Trophoblast cell (in vitro differentiated cells and primary cell): ENCODE results near the gene DENND2D.
A peak's percentile ranks its signal among the peaks of the same experiment; 100 is the strongest.

Experiments used
- DNase-seq, 2 donors: peaks; one replicate each; pipeline ENCODE4 v3.0.0-alpha.2; 2016
- H2AFZ ChIP-seq: 2 replicates; pipeline ENCODE4 v1.6.1; 2013; ENCODE audit warnings: low read length, moderate library complexity, mild to moderate bottlenecking; ENCODE audit not compliant: insufficient read depth, poor library complexity
- H2AK5ac ChIP-seq: 2 replicates; pipeline ENCODE4 v1.6.1; 2013; ENCODE audit warnings: mild to moderate bottlenecking, low read length
- H2BK120ac ChIP-seq: 2 replicates; pipeline ENCODE4 v1.6.1; 2013; ENCODE audit warnings: low read length, mild to moderate bottlenecking, moderate library complexity; ENCODE audit not compliant: insufficient read depth, poor library complexity
- H2BK12ac ChIP-seq: 2 replicates; pipeline ENCODE4 v1.6.1; 2013; ENCODE audit warnings: mild to moderate bottlenecking, low read length, moderate library complexity
- H2BK5ac ChIP-seq: 2 replicates; pipeline ENCODE4 v1.6.1; 2013; ENCODE audit warnings: low read length, low read depth, moderate library complexity, mild to moderate bottlenecking; ENCODE audit not compliant: poor library complexity
- H3K14ac ChIP-seq: 2 replicates; pipeline ENCODE4 v1.6.1; 2013; ENCODE audit warnings: mild to moderate bottlenecking, low read length
- H3K18ac ChIP-seq: 2 replicates; pipeline ENCODE4 v1.6.1; 2013; ENCODE audit warnings: mild to moderate bottlenecking, low read length
- H3K23ac ChIP-seq: 2 replicates; pipeline ENCODE4 v1.6.1; 2013; ENCODE audit warnings: low read length
- H3K27ac ChIP-seq: 2 replicates; pipeline ENCODE4 v1.5.1; 2013; ENCODE audit warnings: low read depth, mild to moderate bottlenecking, inconsistent platforms, low read length, moderate library complexity
- H3K27me3 ChIP-seq: 2 replicates; pipeline ENCODE4 v1.6.1; 2013; ENCODE audit warnings: inconsistent platforms, mild to moderate bottlenecking, low read length, moderate library complexity; ENCODE audit not compliant: insufficient read depth
- H3K36me3 ChIP-seq, 2 experiments: 1 replicate in 1 of 2; 2 replicates in 1 of 2; pipeline ENCODE4 v1.6.1; 2013; ENCODE audit warnings: low read length in 2 of 2, mild to moderate bottlenecking in 2 of 2, moderate library complexity in 1 of 2; ENCODE audit not compliant: insufficient read depth in 2 of 2, control insufficient read depth in 1 of 2
- H3K4ac ChIP-seq: 2 replicates; pipeline ENCODE4 v1.6.1; 2013; ENCODE audit warnings: low read depth, mild to moderate bottlenecking, low read length, moderate library complexity
- H3K4me1 ChIP-seq, 2 experiments: 1 replicate in 1 of 2; 2 replicates in 1 of 2; pipeline ENCODE4 v1.6.1; 2013; ENCODE audit warnings: low read length in 2 of 2, mild to moderate bottlenecking in 2 of 2, moderate library complexity in 1 of 2; ENCODE audit not compliant: insufficient read depth in 2 of 2, control insufficient read depth in 1 of 2
- H3K4me2 ChIP-seq: 2 replicates; pipeline ENCODE4 v1.6.1; 2013; ENCODE audit warnings: inconsistent platforms, mild to moderate bottlenecking, low read length, moderate library complexity
- H3K4me3 ChIP-seq: 2 replicates; pipeline ENCODE4 v1.5.1; 2013; ENCODE audit warnings: mild to moderate bottlenecking, low read depth, low read length, inconsistent platforms
- H3K79me1 ChIP-seq: one replicate; pipeline ENCODE4 v1.6.1; 2013; ENCODE audit warnings: low read length
- H3K79me2 ChIP-seq: 2 replicates; pipeline ENCODE4 v1.6.1; 2013; ENCODE audit warnings: low read length, mild to moderate bottlenecking; ENCODE audit not compliant: control insufficient read depth, insufficient read depth, poor library complexity
- H3K9ac ChIP-seq: 2 replicates; pipeline ENCODE4 v1.6.1; 2013; ENCODE audit warnings: mild to moderate bottlenecking, low read length
- H3K9me3 ChIP-seq: 2 replicates; pipeline ENCODE4 v1.6.1; 2013; ENCODE audit warnings: low read depth, mild to moderate bottlenecking, control low read depth, inconsistent platforms, low read length; ENCODE audit not compliant: insufficient read depth
- H4K12ac ChIP-seq: 2 replicates; pipeline ENCODE4 v1.6.1; 2013; ENCODE audit warnings: low read depth, mild to moderate bottlenecking, low read length, moderate library complexity
- H4K8ac ChIP-seq: 2 replicates; pipeline ENCODE4 v1.6.1; 2013; ENCODE audit warnings: low read depth, mild to moderate bottlenecking, low read length, moderate library complexity
- H4K91ac ChIP-seq: one replicate; pipeline ENCODE4 v1.6.1; 2013; ENCODE audit warnings: low read depth, mild to moderate bottlenecking, low read length, moderate library complexity
- WGBS: extraction: QIAGEN DNeasy Blood & Tissue Kit; methylation state at CpG from one replicate; pipeline ENCODE4 v1.1.7; 2013; ENCODE audit warnings: missing lambda C conversion rate; ENCODE audit not compliant: insufficient read length, insufficient coverage; ENCODE audit errors: extremely low coverage; 5-methylcytosine and 5-hydroxymethylcytosine counted together

DENND2D gene

GRCh38 chr1:111192658-111193519 is 7.6 kb downstream of the DENND2D start:
- Histone ChIP-seq H3K79me1 (peaks cover 26% of the 10 kb centered on the region), H3K79me2 (no peaks in the 10 kb centered on the region), H3K23ac (no peak overlapping the region), H2BK120ac (peak overlapping the region; percentile 91), H3K14ac (peak overlapping the region; percentile 68), H2AK5ac (peak overlapping the region; percentile 23), H4K8ac (peak overlapping the region; percentile 70), H3K18ac (peak overlapping the region; percentile 66), H3K4me1 (peaks cover 16 to 30% of the 10 kb centered on the region in 2 experiments), H3K9ac (no peak overlapping the region), H4K12ac (peak overlapping the region; percentile 40), H2BK5ac (peak overlapping the region; percentile 80), H3K9me3 (peaks cover 2% of the 10 kb centered on the region), H3K27ac (peak overlapping the region; percentile 93), H2BK12ac (peak overlapping the region; percentile 87), H3K27me3 (no peaks in the 10 kb centered on the region), H2AFZ (peak overlapping the region; percentile 53), H3K4ac (peak overlapping the region; percentile 6), H3K4me2 (peak overlapping the region; percentile 1), H3K4me3 (no peak overlapping the region), H4K91ac (peak overlapping the region; percentile 67), H3K36me3 (peaks cover 0 to 6% of the 10 kb centered on the region in 2 experiments)
- no CpG with 5 or more reads among the region's 10 CpGs for WGBS
- DNase-seq: peak; percentile 88 to 93

DNA sequence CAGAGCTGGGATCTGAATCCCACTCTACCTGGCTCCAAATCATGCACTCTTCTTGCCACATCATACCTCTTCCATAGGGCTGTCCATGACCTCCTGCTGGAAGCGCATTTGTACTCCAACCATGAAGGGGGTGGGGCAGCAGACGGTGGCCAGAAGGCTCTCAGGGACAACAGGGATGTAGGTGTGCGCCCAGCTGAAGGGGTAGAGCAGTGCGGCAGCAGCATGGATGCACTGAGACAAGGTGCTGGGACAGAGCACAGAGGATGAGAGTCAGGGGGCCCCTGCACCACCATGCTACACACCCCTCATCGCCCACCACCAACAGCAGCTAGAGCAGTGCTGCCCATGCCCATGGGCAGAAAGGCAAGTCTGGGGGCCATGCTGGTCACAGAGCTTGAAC is 8.4 kb downstream of the DENND2D start:
- Histone ChIP-seq H3K79me1 (peaks cover 26% of the 10 kb centered on the region), H3K9ac (no peak overlapping the region), H2BK120ac (peak overlapping the region; percentile 15), H2BK5ac (peak overlapping the region; percentile 69), H2AK5ac (peak overlapping the region; percentile 93), H3K4me2 (no peak overlapping the region), H3K4me3 (peak overlapping the region; percentile 1), H3K23ac (no peak overlapping the region), H3K9me3 (peaks cover 2% of the 10 kb centered on the region), H3K18ac (peak overlapping the region; percentile 52), H4K8ac (peak overlapping the region; percentile 5), H2BK12ac (peak overlapping the region; percentile 61), H3K14ac (peak overlapping the region; percentile 40), H4K91ac (peak overlapping the region; percentile 31), H2AFZ (no peak overlapping the region), H3K79me2 (no peaks in the 10 kb centered on the region), H3K4ac (peak overlapping the region; percentile 0), H3K27ac (peak overlapping the region; percentile 42), H4K12ac (peak overlapping the region; percentile 0), H3K27me3 (no peaks in the 10 kb centered on the region), H3K36me3 (peaks cover 0 to 10% of the 10 kb centered on the region in 2 experiments), H3K4me1 (peaks cover 16 to 29% of the 10 kb centered on the region in 2 experiments)
- WGBS: no CpG with 5 or more reads among the region's 5 CpGs
- peak; percentile 55 to 65 for DNase-seq

GRCh38 chr1:111191496-111191895 is 8.9 kb downstream of the DENND2D start:
- peak; percentile 71 to 89 for DNase-seq
- H3K23ac ChIP-seq: no peak overlapping the region
- no peak overlapping the region for H2BK12ac ChIP-seq
- peaks cover 0 to 14% of the 10 kb centered on the region in 2 experiments for H3K36me3 ChIP-seq
- H3K27me3 ChIP-seq: no peaks in the 10 kb centered on the region
- peak overlapping the region; percentile 15 for H2BK120ac ChIP-seq
- peaks cover 26% of the 10 kb centered on the region for H3K79me1 ChIP-seq
- H3K79me2 ChIP-seq: no peaks in the 10 kb centered on the region
- peak overlapping the region; percentile 5 for H4K8ac ChIP-seq
- H2BK5ac ChIP-seq: peak overlapping the region; percentile 7
- H4K12ac ChIP-seq: no peak overlapping the region
- H3K4me2 ChIP-seq: no peak overlapping the region
- peak overlapping the region; percentile 31 for H4K91ac ChIP-seq
- H2AFZ ChIP-seq: no peak overlapping the region
- peaks cover 2% of the 10 kb centered on the region for H3K9me3 ChIP-seq
- no peak overlapping the region for H3K18ac ChIP-seq
- H3K4me3 ChIP-seq: no peak overlapping the region
- peak overlapping the region; percentile 38 for H3K27ac ChIP-seq
- no peak overlapping the region for H3K4ac ChIP-seq
- no peak overlapping the region for H3K14ac ChIP-seq
- peaks cover 16 to 29% of the 10 kb centered on the region in 2 experiments for H3K4me1 ChIP-seq
- H3K9ac ChIP-seq: no peak overlapping the region
- H2AK5ac ChIP-seq: no peak overlapping the region
- no CpG with 5 or more reads among the region's 3 CpGs for WGBS

DNA sequence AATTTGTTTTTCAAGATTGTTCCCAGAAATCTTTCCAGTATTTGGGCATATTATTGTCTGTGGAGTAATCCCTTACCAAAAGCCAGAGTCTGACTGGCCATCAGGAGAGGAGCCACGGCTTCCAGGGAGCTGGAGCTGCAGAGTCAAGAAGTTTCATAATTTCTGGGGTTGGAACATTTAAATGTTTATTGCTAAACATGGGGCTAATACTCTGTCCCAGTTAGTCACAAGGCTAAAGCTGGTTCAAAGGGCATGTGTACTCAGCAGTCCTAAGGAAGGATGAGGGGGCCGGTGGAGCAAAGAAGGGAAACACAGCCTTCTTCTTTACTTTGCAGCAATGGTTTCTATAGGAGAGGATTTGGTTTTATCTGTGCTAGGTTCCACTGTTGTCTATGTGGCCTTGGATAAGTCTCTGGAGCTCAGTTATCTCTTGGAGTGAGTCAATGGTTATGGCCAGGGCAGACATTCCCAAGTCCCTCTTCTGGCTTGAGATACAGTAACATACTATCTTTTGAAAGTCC is 9.5 kb downstream of the DENND2D start:
- Histone ChIP-seq H3K9ac (no peak overlapping the region), H3K18ac (no peak overlapping the region), H2BK12ac (peak overlapping the region; percentile 53), H2AFZ (no peak overlapping the region), H3K79me2 (no peaks in the 10 kb centered on the region), H3K4me3 (no peak overlapping the region), H3K36me3 (peaks cover 0 to 15% of the 10 kb centered on the region in 2 experiments), H3K4me1 (peaks cover 16 to 29% of the 10 kb centered on the region in 2 experiments), H4K91ac (no peak overlapping the region), H3K4me2 (no peak overlapping the region), H3K27ac (peak overlapping the region; percentile 22), H3K14ac (no peak overlapping the region), H3K4ac (no peak overlapping the region), H2BK120ac (peak overlapping the region; percentile 18), H2AK5ac (peak overlapping the region; percentile 16), H2BK5ac (peak overlapping the region; percentile 21), H3K79me1 (peaks cover 26% of the 10 kb centered on the region), H3K23ac (no peak overlapping the region), H4K8ac (peak overlapping the region; percentile 15), H4K12ac (no peak overlapping the region), H3K9me3 (peaks cover 2% of the 10 kb centered on the region), H3K27me3 (no peaks in the 10 kb centered on the region)
- WGBS: no CpG with 5 or more reads among the region's 2 CpGs
- peak; percentile 58 to 86 for DNase-seq
